ENCODE data around the gene CTH. TPM values are rescaled to one million over a fixed set of nuclear protein-coding genes. Genes with fewer than 3 reads are reported as not detected.

CTH gene
- total RNA-seq, 1 donor from 2014 or later, result 0.79 TPM

Other genes starting within 250 kb of the CTH start
- gene LRRC40, start 205.7 kb upstream of the CTH start, total RNA-seq, result 15.3 and 15.7 TPM in 2 replicates
- gene SRSF11, start 189.9 kb upstream of the CTH start, total RNA-seq, result 62.3 and 76.0 TPM in 2 replicates
- gene ANKRD13C, start 56.5 kb upstream of the CTH start, total RNA-seq, result 15.9 and 23.4 TPM in 2 replicates

Data from lung microvascular endothelial cell (primary cell).